Stomach (tissue), 4 donors: Measurements from ENCODE around the gene FUZ.

Experiments
- CTCF ChIP-seq, 7 experiments: fragments of 450-650 bp in 4 of 7; fragments of 200-600 bp in 3 of 7; sonication (generic) in 3 of 7; IDR thresholded peaks; one replicate each; pipeline ENCODE4 v1.5.1; 2016 to 2019; ENCODE audit warnings: antibody characterized with exemption in 7 of 7, control low read depth in 2 of 7, mild to moderate bottlenecking in 1 of 7
- POLR2A ChIP-seq, 4 donors: fragments of 450-650 bp; IDR thresholded peaks; one replicate each; pipeline ENCODE4 v1.6.1; 2016; ENCODE audit warnings: antibody characterized with exemption in 4 of 4, control low read depth in 2 of 4, mild to moderate bottlenecking in 1 of 4, moderate library complexity in 1 of 4
- POLR2AphosphoS5 ChIP-seq, 3 donors: sonication (generic); formaldehyde crosslinking; IDR thresholded peaks; one replicate each; pipeline ENCODE4 v1.6.1; 2016; ENCODE audit warnings: antibody characterized with exemption in 3 of 3

GRCh38 chr19:49776371-49776764 is 36.7 kb downstream of the FUZ start:
- TF ChIP-seq POLR2A (IDR thresholded peaks at IDR 0.05) (no peak), CTCF (IDR thresholded peaks at IDR 0.05) (no peak), POLR2AphosphoS5 (IDR thresholded peaks at IDR 0.05) (no peak)
